Measurements from ENCODE around the gene KLRC1.

- no peak for TF ChIP-seq CTCF (IDR thresholded peaks at IDR 0.05; ENCODE audit: extremely low read depth in 1 of 2, insufficient read depth in 1 of 2, low read depth in 1 of 2, low read length in 2 of 2)
- TF ChIP-seq POLR2A (IDR thresholded peaks at IDR 0.05; ENCODE audit: low read depth, low read length), result no peak
- TF ChIP-seq POLR2AphosphoS5 (IDR thresholded peaks at IDR 0.05; ENCODE audit: insufficient read depth, low read depth, low read length), result no peak
- no peak for TF ChIP-seq GATA2 (IDR thresholded peaks at IDR 0.05; ENCODE audit: insufficient read depth, insufficient read length, low read depth, low read length)
- no peak for TF ChIP-seq MYC (IDR thresholded peaks at IDR 0.05; ENCODE audit: low read depth, low read length)
Measured at GRCh38 chr12:10448236-10448635, 4.9 kb downstream of the KLRC1 start.

All from endothelial cell of umbilical vein (primary cell).